ENCODE data around the gene TICAM2. TPM values are rescaled to one million over a fixed set of nuclear protein-coding genes. Genes with fewer than 3 reads are reported as not detected.

TICAM2 gene
- total and polyA plus RNA-seq, 2 of the 8 experiments (the other 6 are each of a cell fraction or from before 2014, with no cell fraction given) = 0.02 TPM; not detected in 1

GRCh38 chr5:115616892-115617291, 14.6 kb upstream of the TICAM2 start (continued):
- TF ChIP-seq CHD7 (IDR thresholded peaks at IDR 0.05; ENCODE audit: insufficient replicate concordance, low read length) = no peak

All from H1 (cell line).